Measurements from ENCODE around the gene PTPRN. TPM values are rescaled to one million over a fixed set of nuclear protein-coding genes. Genes with fewer than 3 reads are reported as not detected.

The PTPRN gene
- total and polyA plus RNA-seq, 10 of the 15 experiments (the other 5 are each of a cell fraction or from before 2014, with no cell fraction given) = 0.28 to 0.69 TPM; not detected in 8

DNA sequence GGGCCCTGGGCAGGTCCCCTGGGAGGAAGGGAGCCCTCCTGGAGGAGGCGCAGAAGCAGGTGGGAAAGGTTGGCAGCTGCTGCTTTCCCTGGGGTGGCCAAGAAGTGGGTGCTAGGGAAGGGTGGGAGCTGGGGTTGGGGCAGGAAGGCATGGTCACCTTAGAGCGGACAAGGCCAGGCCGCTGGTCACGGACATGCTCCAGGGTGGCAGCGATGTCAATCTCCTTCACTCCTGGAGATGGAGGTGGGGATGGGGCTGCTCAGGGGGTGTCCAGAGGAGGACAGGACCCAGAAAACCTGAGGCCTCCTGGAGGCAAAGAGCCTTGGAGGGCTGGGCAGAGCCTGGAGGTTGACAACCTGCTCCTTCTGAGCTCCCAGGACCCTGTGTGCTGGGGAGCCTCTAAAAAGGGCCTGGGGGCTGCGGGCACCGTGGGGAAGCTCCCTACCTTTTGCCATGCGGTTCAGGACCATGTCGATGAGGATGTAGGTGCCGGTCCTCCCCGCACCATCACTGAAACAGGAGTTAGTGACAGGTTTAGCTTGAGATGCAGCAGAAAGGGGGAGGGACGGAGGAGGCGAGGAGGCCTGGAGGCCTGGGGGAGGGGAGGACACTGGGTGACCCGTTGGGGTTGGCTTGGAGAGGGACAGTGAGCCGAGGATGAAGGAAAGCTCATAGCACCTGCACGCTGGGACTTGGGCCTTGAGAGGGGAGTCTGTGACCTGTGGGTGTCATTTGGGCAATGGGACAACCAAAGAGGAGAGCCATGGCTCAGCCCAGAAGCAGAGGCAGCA is 18.6 kb downstream of the PTPRN start (continued):
- TF ChIP-seq, protein P1, sequence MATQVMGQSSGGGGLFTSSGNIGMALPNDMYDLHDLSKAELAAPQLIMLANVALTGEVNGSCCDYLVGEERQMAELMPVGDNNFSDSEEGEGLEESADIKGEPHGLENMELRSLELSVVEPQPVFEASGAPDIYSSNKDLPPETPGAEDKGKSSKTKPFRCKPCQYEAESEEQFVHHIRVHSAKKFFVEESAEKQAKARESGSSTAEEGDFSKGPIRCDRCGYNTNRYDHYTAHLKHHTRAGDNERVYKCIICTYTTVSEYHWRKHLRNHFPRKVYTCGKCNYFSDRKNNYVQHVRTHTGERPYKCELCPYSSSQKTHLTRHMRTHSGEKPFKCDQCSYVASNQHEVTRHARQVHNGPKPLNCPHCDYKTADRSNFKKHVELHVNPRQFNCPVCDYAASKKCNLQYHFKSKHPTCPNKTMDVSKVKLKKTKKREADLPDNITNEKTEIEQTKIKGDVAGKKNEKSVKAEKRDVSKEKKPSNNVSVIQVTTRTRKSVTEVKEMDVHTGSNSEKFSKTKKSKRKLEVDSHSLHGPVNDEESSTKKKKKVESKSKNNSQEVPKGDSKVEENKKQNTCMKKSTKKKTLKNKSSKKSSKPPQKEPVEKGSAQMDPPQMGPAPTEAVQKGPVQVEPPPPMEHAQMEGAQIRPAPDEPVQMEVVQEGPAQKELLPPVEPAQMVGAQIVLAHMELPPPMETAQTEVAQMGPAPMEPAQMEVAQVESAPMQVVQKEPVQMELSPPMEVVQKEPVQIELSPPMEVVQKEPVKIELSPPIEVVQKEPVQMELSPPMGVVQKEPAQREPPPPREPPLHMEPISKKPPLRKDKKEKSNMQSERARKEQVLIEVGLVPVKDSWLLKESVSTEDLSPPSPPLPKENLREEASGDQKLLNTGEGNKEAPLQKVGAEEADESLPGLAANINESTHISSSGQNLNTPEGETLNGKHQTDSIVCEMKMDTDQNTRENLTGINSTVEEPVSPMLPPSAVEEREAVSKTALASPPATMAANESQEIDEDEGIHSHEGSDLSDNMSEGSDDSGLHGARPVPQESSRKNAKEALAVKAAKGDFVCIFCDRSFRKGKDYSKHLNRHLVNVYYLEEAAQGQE (IDR thresholded peaks at IDR 0.05; ENCODE audit: low read depth, low read length) = no peak
- TF ChIP-seq NR2C2 (IDR thresholded peaks at IDR 0.05; ENCODE audit: borderline replicate concordance, control insufficient read depth, insufficient read length, low read depth) = no peak
- no peak for TF ChIP-seq STAT1 (conservative IDR thresholded peaks at IDR 0.05)
- no peak for TF ChIP-seq EGR1 (IDR thresholded peaks at IDR 0.05; ENCODE audit: borderline replicate concordance in 1 of 2, low read depth in 2 of 2, low read length in 2 of 2)
- TF ChIP-seq RCOR1 (conservative IDR thresholded peaks at IDR 0.05; ENCODE audit: low read depth, low read length) = no peak
- TF ChIP-seq BHLHE40 (IDR thresholded peaks at IDR 0.05; ENCODE audit: borderline replicate concordance in 1 of 2, low read depth in 2 of 2, low read length in 1 of 2) = no peak
- TF ChIP-seq, protein P2, sequence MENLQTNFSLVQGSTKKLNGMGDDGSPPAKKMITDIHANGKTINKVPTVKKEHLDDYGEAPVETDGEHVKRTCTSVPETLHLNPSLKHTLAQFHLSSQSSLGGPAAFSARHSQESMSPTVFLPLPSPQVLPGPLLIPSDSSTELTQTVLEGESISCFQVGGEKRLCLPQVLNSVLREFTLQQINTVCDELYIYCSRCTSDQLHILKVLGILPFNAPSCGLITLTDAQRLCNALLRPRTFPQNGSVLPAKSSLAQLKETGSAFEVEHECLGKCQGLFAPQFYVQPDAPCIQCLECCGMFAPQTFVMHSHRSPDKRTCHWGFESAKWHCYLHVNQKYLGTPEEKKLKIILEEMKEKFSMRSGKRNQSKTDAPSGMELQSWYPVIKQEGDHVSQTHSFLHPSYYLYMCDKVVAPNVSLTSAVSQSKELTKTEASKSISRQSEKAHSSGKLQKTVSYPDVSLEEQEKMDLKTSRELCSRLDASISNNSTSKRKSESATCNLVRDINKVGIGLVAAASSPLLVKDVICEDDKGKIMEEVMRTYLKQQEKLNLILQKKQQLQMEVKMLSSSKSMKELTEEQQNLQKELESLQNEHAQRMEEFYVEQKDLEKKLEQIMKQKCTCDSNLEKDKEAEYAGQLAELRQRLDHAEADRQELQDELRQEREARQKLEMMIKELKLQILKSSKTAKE (IDR thresholded peaks at IDR 0.05; ENCODE audit: low read depth, poor library complexity, severe bottlenecking) = no peak
- no peak for TF ChIP-seq SRF (IDR thresholded peaks at IDR 0.05; ENCODE audit: low read depth in 2 of 2, low read length in 2 of 2)
- TF ChIP-seq, protein P3, sequence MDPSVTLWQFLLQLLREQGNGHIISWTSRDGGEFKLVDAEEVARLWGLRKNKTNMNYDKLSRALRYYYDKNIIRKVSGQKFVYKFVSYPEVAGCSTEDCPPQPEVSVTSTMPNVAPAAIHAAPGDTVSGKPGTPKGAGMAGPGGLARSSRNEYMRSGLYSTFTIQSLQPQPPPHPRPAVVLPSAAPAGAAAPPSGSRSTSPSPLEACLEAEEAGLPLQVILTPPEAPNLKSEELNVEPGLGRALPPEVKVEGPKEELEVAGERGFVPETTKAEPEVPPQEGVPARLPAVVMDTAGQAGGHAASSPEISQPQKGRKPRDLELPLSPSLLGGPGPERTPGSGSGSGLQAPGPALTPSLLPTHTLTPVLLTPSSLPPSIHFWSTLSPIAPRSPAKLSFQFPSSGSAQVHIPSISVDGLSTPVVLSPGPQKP (IDR thresholded peaks at IDR 0.05; ENCODE audit: low read depth, low read length) = no peak

Data from GM12878 (cell line).